CD4-positive, alpha-beta T cell treated with Interleukin-12 subunit alpha and Interleukin-12 subunit beta, for 1 hour (primary cell): ENCODE results near the gene ANKRD36B.
"Not testable (repeated sequence)": the region's sequence is repeated elsewhere in the genome, so short reads cannot be mapped to it uniquely, and the experiment has no call there.

ENCODE experiments used
- DNase-seq: peaks from one replicate; pipeline ENCODE4 v3.0.0-alpha.2; 2020

The ANKRD36B gene

DNA sequence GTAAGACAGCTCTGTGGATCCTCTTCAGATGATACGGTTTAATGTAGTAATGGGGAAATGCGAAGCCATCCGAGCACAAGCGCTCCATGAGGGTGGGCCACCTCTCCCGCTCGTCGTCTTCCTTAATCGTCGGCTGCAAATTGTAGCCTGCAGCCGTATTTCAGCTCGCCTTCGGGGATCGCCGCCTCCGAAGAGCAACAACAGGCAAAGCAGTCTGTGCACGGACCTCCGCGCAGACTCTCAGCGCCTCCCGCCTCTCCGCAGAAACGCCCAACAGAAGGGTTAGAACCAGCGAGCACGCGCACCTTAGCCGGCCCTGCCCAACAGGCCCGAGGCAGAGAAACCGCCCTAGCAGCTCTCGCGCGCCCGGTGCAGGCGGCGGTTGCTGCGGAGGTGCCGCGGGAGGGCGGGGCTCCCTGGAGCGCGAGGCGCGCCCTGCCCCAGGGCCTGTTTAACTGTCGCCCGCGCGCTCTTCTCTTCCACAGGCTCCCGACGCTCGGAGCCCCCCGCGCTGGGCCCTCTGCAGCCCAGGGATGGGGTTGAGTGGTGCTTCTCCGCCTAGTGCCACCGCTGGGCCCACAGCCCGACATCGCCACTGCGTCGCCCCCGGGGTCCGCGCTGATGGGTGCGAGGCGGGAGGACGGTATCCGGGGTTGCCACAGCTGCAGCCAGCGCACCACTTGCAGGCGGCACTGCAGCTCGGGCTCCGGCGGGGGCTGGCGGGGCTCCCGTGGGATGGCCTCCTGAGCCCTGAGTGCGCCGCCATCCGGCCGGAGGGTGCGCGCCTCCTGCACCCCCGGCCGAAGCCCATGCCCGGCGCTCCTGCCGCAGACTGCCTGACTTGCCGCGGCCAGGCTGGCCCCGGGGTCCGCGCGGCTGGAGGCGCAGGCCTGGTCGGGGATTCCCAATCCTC is at the start of gene ANKRD36B:
ANKRD36B (minus strand) TSS at position 280 of the 913 bp plus-strand sequence; CDS start at position 88, 192 bp downstream.
- DNase-seq = peak; percentile 80

- DNase-seq = not testable (repeated sequence)
Measured at GRCh38 chr2:97626049-97626430, 36.4 kb upstream of the ANKRD36B start.

DNA sequence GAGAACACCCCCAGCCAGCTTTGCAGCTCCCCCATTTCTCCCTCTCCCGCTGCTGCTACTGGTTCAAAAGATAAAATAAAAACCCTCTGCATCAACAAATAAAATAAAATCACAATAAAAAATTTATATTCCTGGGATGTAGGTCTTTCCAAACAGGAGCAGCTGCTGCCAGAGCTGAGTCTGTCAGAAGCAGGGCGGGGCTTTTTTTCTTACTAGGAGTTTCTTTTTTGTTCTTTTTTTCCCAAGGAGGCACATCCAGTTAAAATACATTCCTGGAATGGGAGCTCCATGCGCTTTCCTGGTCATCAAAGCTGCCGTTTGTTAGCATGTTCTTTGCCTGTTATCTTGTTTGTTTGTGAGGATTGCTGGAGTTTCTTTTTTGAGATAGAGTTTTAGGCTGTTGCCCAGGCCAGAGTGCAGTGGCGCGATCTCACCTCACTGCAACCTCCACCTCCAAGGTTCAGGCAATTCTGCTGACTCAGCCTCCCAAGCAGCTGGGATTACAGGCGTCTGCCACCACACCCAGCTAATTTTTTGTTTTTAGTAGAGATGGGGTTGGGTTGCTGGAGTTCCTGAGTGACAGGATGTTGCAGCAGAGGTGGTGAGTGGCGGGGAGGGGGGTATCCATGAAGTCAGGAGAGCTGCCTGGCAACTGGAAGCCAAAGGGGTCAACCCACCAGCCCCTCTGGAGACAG is 35.8 kb upstream of the ANKRD36B start:
- not testable (repeated sequence) for DNase-seq

DNA sequence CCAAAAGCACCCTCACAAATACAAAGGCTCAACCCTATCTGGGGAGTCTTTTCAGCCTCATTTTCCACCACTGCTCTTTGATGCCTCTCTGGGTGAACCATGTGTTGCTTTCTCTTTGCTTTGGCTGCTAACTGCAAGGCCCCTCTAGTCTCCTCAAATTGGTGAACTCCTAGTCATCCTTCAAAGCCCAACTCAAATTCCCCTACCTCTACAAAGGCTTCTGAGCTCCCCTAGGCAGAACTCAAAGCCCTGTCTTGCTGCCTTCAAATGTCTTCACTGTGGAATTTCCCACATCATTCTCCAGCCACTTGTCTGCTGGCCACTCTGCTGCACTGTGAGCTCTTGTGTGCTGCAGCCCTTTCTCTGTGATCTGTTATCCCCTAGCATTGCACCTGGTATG is 33.3 kb upstream of the ANKRD36B start:
- DNase-seq = not testable (repeated sequence)

DNA sequence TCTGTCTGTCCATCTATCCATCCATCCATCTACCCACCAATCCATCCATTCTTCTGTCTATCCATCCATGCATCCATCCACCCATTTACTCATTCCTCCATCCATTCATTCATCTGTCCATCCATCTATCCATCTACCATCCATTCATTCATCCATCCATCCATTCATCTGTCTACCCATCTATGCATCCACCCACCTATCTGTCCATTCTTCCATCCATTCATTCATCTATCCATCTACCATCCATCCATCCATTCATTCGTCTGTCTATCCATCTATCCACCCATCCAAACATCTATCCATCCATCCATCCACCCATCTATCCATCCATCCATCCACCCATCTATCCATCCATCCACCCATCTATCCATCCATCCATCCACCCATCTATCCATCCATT is 30.8 kb upstream of the ANKRD36B start:
- not testable (repeated sequence) for DNase-seq

- not testable (repeated sequence) for DNase-seq
Measured at GRCh38 chr2:97618939-97619827, 29.5 kb upstream of the ANKRD36B start.

DNA sequence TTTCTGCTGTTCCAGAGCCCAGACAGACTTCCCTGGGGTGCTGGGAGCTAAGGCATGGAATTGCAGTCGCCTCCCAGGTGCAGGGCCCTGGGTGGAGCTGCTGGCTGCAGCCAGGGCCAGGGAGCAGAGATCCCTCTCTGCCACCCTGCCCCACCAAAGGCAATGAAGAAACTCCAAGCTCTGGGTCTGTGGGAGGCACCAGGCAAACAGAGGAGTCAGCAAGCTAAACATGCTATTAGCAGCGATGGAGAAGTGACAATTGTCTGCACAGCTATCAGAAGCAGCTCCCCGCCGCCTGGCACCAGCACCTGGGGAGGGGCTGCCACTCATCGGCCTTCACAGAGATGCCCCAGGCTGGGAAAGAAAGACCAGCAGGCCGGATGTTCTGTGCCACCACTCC is 28.2 kb upstream of the ANKRD36B start:
- no peak for DNase-seq

DNA sequence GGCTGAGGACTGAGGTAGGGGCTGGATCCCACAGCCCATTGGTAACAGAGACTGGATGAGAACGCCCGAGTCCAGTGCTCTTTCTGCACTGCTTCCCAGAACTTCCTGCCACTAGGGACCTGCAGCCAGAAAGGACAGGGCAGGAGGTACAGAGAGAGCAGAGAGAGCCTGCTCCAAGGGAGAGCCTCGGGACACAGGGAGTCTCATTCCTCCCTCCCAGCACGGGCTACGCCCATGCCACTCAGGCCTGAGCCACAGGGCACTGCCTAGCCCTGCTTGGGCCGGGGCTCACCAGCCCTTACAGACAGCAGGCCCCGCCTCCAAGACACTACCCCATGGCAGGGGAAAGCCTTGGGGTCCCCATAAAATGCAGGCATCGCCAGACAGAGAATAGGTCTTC is 26.1 kb upstream of the ANKRD36B start:
- DNase-seq = not testable (repeated sequence)

- not testable (repeated sequence) for DNase-seq
Measured at GRCh38 chr2:97611895-97612294, 22.2 kb upstream of the ANKRD36B start.

- DNase-seq = not testable (repeated sequence)
Measured at GRCh38 chr2:97608745-97609144, 19.1 kb upstream of the ANKRD36B start.

DNA sequence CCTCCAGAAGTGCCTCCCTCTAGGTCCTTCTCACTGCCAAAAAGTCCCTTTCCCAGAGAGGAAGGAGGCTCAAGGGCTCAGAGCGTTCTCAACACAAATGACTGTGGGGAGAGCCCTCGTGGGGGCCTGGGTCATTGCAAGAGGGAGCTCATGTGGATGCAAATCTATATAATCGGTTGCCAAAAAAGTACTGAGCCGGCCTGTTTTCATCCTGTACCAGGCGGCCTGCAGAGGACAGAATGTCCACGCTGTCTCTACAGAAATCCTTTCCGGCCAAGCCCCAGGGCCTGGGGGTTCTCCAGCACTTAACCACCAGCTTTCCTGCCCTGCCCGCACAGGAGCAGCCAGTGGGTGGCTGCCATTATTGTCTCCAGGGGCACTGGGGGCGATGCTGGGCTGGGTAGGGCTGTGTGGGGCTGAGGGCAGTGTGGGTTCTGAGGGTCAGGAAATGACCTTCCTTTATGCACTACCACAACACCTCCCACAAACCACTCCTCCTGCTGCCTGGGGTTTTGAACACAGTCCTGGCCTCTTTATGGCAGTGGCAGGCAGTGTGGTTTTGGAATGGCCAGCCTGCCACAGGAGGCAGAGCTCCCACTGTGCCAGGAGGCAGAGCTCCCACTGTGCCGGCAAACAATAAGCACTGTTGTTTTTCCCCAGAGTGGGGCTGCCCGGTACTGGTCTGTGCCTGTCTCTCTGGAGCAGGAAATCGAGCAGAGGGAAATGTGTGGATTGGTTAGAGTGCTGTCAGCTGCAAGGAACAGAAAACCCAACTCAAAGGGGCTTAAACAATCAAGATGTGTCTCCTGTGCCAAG is 16.1 kb upstream of the ANKRD36B start:
- not testable (repeated sequence) for DNase-seq

DNA sequence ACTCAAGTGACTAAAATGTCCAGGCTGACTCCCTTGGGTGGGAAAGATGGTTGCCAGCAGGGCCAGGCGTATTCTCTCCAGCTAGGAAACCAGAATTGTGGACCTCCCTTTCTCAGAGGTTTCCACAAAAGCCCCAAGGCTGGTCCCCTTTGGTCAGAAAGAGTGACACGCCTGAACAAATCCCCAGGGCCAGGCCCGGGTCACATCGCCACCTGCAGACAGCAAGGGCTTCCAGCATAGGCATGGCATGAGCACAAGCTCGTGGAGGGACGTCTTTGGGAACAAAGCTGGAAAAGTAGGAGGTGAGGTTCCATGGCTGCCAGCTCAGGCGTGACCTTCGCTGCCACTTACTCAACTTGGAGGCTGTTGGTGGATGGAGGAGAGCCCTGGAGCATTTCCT is 15.4 kb upstream of the ANKRD36B start:
- DNase-seq = not testable (repeated sequence)

- DNase-seq = not testable (repeated sequence)
Measured at GRCh38 chr2:97601537-97601936, 11.9 kb upstream of the ANKRD36B start.

DNA sequence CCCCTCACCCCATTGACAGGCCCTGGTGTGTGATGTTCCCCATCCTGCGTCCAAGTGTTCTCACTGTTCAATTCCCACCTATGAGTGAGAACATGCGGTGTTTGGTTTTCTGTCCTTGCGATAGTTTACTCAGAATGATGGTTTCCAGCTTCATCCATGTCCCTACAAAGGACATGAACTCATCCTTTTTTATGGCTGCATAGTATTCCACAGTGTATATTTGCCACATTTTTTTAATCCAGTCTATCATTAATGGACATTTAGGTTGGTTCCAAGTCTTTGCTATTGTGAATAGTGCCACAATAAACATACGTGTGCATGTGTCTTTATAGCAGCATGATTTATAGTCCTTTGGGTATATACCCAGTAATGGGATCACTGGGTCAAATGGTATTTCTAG is 6.5 kb upstream of the ANKRD36B start:
- not testable (repeated sequence) for DNase-seq

GRCh38 chr2:97593520-97593919 is 3.8 kb upstream of the ANKRD36B start:
- DNase-seq = not testable (repeated sequence)

- peak; percentile 88 for DNase-seq
Measured at GRCh38 chr2:97590515-97591394, 1.1 kb upstream of the ANKRD36B start.

DNA sequence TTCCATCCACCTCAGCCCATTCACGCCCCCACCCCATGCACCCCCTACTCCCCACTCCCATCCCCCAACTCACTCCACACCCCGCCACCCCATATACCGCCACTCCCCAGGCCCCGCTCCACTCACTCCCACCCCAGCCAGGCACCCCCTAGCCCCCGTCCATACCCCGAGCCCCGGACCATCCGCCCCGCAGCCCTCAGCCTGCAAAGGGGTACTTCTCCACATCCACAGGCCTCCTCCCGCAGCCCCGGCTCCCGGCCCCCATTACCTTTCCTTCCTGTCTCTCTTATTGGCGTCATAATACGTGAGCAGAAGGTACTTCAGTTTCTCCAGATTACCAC is 450 bp downstream of the ANKRD36B start:
- DNase-seq = not testable (repeated sequence)

GRCh38 chr2:97565674-97566073 is 24.0 kb downstream of the ANKRD36B start:
- DNase-seq = not testable (repeated sequence)

DNA sequence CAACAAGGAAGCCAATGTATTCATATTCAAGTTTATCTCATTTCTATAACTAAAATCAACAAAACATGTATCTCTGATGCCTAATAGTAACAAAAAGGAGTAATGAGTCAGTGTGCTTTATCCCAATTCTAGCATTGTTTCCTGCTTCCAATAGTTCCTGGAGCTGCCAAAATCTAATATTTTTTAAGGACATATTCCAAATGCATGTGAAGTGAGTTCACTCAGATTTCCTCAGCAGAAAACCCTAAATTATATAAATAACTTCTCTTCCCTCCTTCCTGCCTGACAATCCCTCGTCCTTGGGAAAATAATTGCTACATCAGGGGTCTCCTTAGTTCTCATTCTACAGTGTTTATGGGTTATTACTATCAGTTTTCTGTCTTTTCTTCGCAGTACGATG is 37.3 kb downstream of the ANKRD36B start:
- DNase-seq = not testable (repeated sequence)

DNA sequence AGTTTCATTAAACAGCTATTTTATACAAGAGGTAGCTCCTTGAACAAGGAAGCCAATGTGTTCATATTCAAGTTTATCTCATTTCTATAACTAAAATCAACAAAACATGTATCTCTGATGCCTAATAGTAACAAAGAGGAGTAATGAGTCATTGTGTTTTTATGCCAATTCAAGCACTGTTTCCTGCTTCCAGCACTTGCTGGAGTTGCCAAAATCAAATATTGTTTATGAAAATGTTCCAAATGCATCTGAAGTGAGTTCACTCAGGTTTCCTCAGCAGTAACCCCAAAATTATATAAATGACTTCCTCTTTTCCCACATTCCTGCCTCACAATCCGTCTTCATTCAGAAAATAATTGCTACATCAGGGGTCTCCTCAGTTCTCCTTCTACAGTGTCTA is 39.2 kb downstream of the ANKRD36B start:
- DNase-seq = not testable (repeated sequence)

GRCh38 chr2:97549058-97549457 is 40.6 kb downstream of the ANKRD36B start:
- not testable (repeated sequence) for DNase-seq
